ENCODE results near the gene VPS13D.
"Not testable (repeated sequence)": the region's sequence is repeated elsewhere in the genome, so short reads cannot be mapped to it uniquely, and the experiment has no call there.

Gene VPS13D

GRCh38 chr1:12372180-12372579 lies 142.3 kb downstream of the VPS13D start:
- H3K4me3 ChIP-seq: no peak overlapping the region
- in situ Hi-C loops (cut with MboI; ENCODE audit: low sequenced_read_pairs): no loop called here
- peaks cover 37% of the 10 kb centered on the region for H3K4me1 ChIP-seq
- H3K9me3 ChIP-seq: no peaks in the 10 kb centered on the region
- no peaks in the 10 kb centered on the region for H3K36me3 ChIP-seq (replicated peaks)
- H3K27me3 ChIP-seq (ENCODE audit: low read depth): no peaks in the 10 kb centered on the region
- no peak for DNase-seq (ENCODE audit: low spot score in 2 of 2)

DNA sequence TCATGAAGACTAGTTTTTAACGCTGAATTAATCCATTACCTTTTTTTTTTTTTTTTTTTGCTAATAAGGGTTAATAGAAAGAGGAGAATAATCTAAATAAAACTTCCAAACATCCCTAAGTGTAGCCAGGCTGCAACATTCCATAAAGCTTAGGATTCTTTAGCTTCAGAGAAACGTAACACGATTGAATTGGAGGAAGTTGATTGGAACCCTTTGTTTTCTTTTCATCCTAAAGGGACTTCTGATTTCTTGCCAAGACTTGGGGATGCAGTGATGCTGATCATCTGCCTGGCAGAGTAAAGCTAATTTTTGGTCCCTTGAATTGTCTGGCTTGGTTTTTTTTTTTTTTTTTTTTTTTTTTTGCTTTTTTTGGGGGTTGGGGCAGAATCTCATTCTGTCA lies 142.9 kb downstream of the VPS13D start:
- no peak for DNase-seq (ENCODE audit: low spot score in 2 of 2)
- Histone ChIP-seq H3K36me3 (replicated peaks) (no peaks in the 10 kb centered on the region), H3K4me1 (peaks cover 37% of the 10 kb centered on the region), H3K4me3 (no peak overlapping the region), H3K9me3 (no peaks in the 10 kb centered on the region), H3K27me3 (ENCODE audit: low read depth) (no peaks in the 10 kb centered on the region)
- in situ Hi-C loops (cut with MboI; ENCODE audit: low sequenced_read_pairs): no loop called here

- DNase-seq (ENCODE audit: low spot score in 2 of 2): no peak
- H3K4me1 ChIP-seq: peaks cover 21% of the 10 kb centered on the region
- no peaks in the 10 kb centered on the region for H3K36me3 ChIP-seq (replicated peaks)
- in situ Hi-C loops (cut with MboI; ENCODE audit: low sequenced_read_pairs): no loop called here
- no peaks in the 10 kb centered on the region for H3K9me3 ChIP-seq
- no peak overlapping the region for H3K4me3 ChIP-seq
- no peaks in the 10 kb centered on the region for H3K27me3 ChIP-seq (ENCODE audit: low read depth)
These were observed 145.5 kb downstream of the VPS13D start for GRCh38 chr1:12375133-12375829.

- Histone ChIP-seq H3K27me3 (ENCODE audit: low read depth) (no peaks in the 10 kb centered on the region), H3K36me3 (replicated peaks) (no peaks in the 10 kb centered on the region), H3K4me3 (no peak overlapping the region), H3K4me1 (peaks cover 22% of the 10 kb centered on the region), H3K9me3 (no peaks in the 10 kb centered on the region)
- in situ Hi-C loops (cut with MboI; ENCODE audit: low sequenced_read_pairs): no loop called here
- no peak for DNase-seq (ENCODE audit: low spot score in 2 of 2)
These were observed 146.6 kb downstream of the VPS13D start for GRCh38 chr1:12376236-12377045.

- DNase-seq (ENCODE audit: low spot score in 2 of 2): peak; percentile 44 to 90
- in situ Hi-C loops (cut with MboI; ENCODE audit: low sequenced_read_pairs): no loop called here
These were observed 150.8 kb downstream of the VPS13D start for GRCh38 chr1:12380326-12381249.

GRCh38 chr1:12383001-12383400 lies 153.2 kb downstream of the VPS13D start:
- H3K4me1 ChIP-seq: peaks cover 23% of the 10 kb centered on the region
- peaks cover 16% of the 10 kb centered on the region for H3K36me3 ChIP-seq (replicated peaks)
- H3K9me3 ChIP-seq: peaks cover 3% of the 10 kb centered on the region; the same call in 1 of the 2 replicates
- no peaks in the 10 kb centered on the region for H3K27me3 ChIP-seq (ENCODE audit: low read depth)
- no peak for DNase-seq (ENCODE audit: low spot score in 2 of 2)
- in situ Hi-C loops (cut with MboI; ENCODE audit: low sequenced_read_pairs): no loop called here
- no peak overlapping the region for H3K4me3 ChIP-seq

More at GRCh38 chr1:12380326-12381249, 150.8 kb downstream of the VPS13D start:
- H3K9me3 ChIP-seq: no peaks in the 10 kb centered on the region
- no peaks in the 10 kb centered on the region for H3K27me3 ChIP-seq (ENCODE audit: low read depth)
- H3K36me3 ChIP-seq (replicated peaks): peaks cover 3% of the 10 kb centered on the region; the same call in 1 of the 2 replicates
- peaks cover 23% of the 10 kb centered on the region for H3K4me1 ChIP-seq
- H3K4me3 ChIP-seq: no peak overlapping the region

DNA sequence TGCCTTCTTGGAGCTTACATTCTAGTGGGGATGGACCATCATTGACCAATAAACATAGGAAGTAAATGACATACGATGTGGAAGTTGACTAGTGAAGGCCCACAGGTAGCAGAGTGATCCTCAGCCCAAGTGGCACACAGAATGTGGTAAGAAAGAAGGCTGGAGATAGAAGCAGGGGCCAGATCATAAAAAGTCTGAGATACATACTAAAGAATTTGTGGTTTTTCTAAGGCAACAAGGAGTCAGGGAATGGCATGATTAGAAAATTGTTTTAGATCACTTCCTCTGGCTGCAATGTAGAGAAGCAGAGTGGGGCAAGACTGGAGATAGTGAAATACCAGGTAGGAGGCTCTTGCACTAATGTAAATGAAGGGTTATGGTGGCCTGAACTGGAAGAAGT lies 154.0 kb downstream of the VPS13D start:
- H3K27me3 ChIP-seq (ENCODE audit: low read depth): no peaks in the 10 kb centered on the region
- no peak overlapping the region for H3K4me3 ChIP-seq
- DNase-seq (ENCODE audit: low spot score in 2 of 2): no peak
- H3K9me3 ChIP-seq: peaks cover 3% of the 10 kb centered on the region; the same call in 1 of the 2 replicates
- H3K4me1 ChIP-seq: peaks cover 23% of the 10 kb centered on the region
- peaks cover 16% of the 10 kb centered on the region for H3K36me3 ChIP-seq (replicated peaks)
- in situ Hi-C loops (cut with MboI; ENCODE audit: low sequenced_read_pairs): no loop called here

- in situ Hi-C loops (cut with MboI; ENCODE audit: low sequenced_read_pairs): no loop called here
- peaks cover 3% of the 10 kb centered on the region; the same call in 1 of the 2 replicates for H3K9me3 ChIP-seq
- H3K4me1 ChIP-seq: peaks cover 20% of the 10 kb centered on the region
- H3K27me3 ChIP-seq (ENCODE audit: low read depth): no peaks in the 10 kb centered on the region
- no peak for DNase-seq (ENCODE audit: low spot score in 2 of 2)
- no peak overlapping the region for H3K4me3 ChIP-seq
- H3K36me3 ChIP-seq (replicated peaks): peaks cover 22% of the 10 kb centered on the region
These were observed 155.1 kb downstream of the VPS13D start for GRCh38 chr1:12384836-12385456.

GRCh38 chr1:12386130-12386529 lies 156.3 kb downstream of the VPS13D start:
- Histone ChIP-seq H3K36me3 (replicated peaks) (peaks cover 22% of the 10 kb centered on the region), H3K9me3 (peaks cover 3% of the 10 kb centered on the region; the same call in 1 of the 2 replicates), H3K4me3 (no peak overlapping the region), H3K4me1 (peaks cover 10% of the 10 kb centered on the region), H3K27me3 (ENCODE audit: low read depth) (no peaks in the 10 kb centered on the region)
- DNase-seq (ENCODE audit: low spot score in 2 of 2): no peak
- in situ Hi-C loops (cut with MboI; ENCODE audit: low sequenced_read_pairs): no loop called here

DNA sequence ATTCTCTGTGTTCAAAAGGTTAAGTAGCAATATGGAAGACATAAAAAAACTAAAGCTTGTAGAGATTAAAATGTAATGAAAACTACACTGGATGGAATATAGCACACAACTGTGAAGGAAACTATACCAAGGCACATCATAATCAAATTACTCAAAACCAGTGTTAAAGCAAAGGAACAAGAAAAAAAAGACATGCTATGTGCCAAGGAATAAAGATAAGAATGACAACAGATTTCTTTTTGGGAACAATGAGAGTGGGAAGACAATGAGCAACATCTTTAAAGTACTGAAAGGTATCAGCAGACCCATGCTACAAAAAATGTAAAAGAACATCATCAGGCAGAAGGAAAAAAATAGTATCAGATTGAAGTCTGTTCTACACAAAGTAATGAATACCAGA lies 157.8 kb downstream of the VPS13D start:
- H3K36me3 ChIP-seq (replicated peaks): peaks cover 22% of the 10 kb centered on the region
- in situ Hi-C loops (cut with MboI; ENCODE audit: low sequenced_read_pairs): no loop called here
- no peak for DNase-seq (ENCODE audit: low spot score in 2 of 2)

DNA sequence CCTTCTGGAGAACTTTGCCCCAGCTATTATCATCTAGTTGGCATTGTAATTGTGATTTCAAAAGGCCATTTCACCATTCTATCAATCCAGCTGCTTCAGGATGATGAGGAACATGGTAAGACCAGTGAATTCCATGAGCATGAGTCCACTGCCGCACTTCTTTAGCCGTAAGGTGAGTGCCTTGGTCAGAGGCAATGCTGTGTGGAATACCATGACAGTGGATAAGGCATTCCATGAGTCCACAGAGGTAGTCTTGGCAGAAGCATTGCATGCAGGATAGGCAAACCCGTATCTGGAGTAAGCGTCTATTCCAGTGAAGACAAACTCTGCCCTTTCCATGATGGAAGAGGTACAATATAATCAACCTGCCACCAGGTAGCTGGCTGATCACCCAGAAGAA lies 160.5 kb downstream of the VPS13D start:
- peaks cover 18% of the 10 kb centered on the region for H3K36me3 ChIP-seq (replicated peaks)
- H3K4me3 ChIP-seq; DNase-seq (ENCODE audit: low spot score in 2 of 2); H3K9me3 ChIP-seq; in situ Hi-C loops (cut with MboI; ENCODE audit: low sequenced_read_pairs); H3K27me3 ChIP-seq (ENCODE audit: low read depth); H3K4me1 ChIP-seq: not testable (repeated sequence)

More for the DNA sequence above, 157.8 kb downstream of the VPS13D start:
- Histone ChIP-seq H3K4me3 (no peak overlapping the region), H3K4me1 (no peaks in the 10 kb centered on the region), H3K27me3 (ENCODE audit: low read depth) (no peaks in the 10 kb centered on the region), H3K9me3 (peaks cover 3% of the 10 kb centered on the region; the same call in 1 of the 2 replicates)

GRCh38 chr1:12397462-12398450 lies 167.9 kb downstream of the VPS13D start:
- DNase-seq (ENCODE audit: low spot score in 2 of 2): no peak
- no peaks in the 10 kb centered on the region for H3K27me3 ChIP-seq (ENCODE audit: low read depth)
- in situ Hi-C loops (cut with MboI; ENCODE audit: low sequenced_read_pairs): no loop called here
- H3K9me3 ChIP-seq: no peaks in the 10 kb centered on the region
- no peak overlapping the region for H3K4me3 ChIP-seq
- no peaks in the 10 kb centered on the region for H3K4me1 ChIP-seq
- H3K36me3 ChIP-seq (replicated peaks): no peaks in the 10 kb centered on the region
